A204.1 (cell line): ENCODE data around the gene PHKA1.
"Not testable (repeated sequence)": the region's sequence is repeated elsewhere in the genome, so short reads cannot be mapped to it uniquely, and the experiment has no call there.

Experiments
- FAIRE-seq: peaks from 2 replicates; lab custom pipeline; 2012; peaks lifted over from hg19 to GRCh38; lab: Jason Lieb, UNC

Gene PHKA1

DNA sequence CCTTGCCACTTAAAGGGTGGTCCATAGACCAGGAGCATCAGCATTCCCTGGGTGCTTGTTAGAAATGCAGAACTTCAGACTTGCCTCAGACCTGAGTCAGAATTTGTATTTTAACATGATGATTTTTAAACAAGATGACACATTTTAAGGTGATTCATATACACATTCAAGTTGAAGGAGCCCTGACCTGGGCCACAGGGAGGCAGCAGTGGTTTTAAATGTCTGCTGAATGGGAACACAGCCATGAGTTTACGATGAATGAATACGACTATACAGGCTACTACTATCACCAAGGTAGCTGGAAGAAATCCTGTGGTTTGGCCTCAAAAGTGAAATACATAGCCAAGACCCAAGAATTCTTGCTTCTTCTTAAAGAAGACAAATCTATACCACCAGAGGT, 144.3 kb downstream of the PHKA1 start:
- no peak for FAIRE-seq

DNA sequence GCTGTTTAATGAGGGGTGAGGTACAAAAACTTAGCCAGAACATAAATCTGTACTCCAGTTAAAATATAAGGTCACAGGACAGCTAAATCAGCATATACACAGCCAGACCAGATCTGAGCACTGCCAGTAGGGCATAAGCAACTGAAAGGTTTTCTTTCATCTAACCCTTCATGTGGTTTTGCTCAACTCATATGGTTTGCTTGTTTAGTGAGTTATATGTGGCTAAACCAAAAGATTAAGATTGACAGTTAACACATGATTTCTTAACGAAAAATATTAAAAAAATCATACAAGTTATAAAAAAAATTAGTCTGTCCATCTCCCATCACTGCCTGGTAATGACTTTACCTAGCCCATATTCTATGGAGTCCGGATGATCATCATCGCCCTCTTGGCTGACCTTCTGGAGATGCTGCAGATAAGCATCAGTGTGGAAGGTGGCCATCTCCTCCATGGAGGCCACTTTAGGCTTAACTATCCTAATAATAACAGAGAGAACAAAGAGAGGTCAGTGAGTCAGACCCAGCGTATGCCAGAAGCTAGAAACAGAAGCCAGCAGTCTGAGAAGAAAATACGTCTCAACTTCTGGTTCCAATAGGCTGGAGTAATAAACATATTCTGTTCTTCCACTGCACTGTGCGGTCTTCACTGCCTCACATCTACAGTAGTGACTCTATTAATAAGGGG, 145.6 kb downstream of the PHKA1 start:
- no peak for FAIRE-seq

DNA sequence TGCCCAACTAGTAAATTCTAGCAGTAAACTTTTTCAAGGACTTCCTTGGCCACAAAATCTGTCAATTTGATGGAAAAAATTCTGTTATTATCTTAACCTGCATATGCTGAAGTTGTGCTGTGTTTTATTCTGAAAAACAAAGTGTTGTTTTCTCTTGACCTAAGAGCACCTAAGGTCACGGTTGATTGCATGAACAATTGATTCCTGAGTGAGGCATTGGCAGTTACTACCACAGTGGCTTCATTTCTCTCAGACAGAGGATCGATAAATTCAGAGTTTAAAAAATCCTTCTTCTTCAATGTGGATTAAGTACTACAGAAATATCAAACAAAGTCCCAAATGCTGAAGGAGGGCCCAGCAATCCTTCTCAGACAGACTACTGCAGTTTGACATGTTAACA, 147.7 kb downstream of the PHKA1 start:
- FAIRE-seq: no peak

DNA sequence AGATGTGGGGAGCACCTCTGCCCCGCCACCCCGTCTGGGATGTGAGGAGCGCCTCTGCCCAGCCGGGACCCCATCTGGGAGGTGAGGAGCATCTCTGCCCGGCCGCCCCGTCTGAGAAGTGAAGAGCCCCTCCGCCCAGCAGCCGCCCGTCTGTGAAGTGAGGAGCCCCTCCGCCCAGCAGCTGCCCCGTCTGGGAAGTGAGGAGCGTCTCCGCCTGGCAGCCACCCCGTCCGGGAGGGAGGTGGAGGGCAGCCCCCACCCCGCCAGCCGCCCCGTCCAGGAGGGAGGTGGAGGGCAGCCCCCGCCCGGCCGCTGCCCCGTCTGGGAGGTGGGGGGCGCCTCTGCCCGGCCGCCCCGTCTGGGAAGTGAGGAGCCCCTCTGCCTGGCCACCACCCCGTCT, 154.5 kb downstream of the PHKA1 start:
- not testable (repeated sequence) for FAIRE-seq

DNA sequence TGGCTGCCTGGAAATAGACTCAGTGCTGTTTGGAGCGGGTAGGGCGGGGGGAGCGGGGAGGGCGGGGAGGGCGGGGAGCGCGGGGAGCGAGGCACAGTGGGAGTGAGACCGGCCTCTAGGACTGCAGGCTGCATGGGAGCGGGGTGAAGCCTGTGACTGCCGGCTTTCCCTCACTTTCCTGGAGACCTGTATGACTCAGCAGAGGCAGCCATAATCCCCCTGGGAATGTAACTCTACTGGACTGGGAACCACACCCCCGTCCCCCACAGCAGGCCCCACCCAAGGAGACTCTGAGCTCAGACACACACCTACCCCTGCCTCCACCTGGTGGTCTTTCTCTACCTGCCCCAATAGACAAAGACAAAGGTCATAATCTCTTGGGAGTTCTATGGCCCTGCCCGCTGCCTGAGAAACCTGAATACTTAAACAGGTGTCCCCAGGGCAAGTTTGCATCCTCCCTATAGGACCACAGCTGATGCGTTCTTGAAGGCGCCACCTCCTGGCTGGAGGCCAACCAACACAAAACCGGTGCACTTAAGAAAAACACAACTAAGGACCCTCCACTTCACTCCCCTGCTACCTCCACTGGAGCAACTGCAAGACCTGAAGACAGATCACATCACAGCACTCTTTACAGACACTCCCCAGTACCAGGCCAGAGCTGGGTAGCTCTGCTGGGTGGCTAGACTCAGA, 159.5 kb downstream of the PHKA1 start:
- FAIRE-seq: no peak

DNA sequence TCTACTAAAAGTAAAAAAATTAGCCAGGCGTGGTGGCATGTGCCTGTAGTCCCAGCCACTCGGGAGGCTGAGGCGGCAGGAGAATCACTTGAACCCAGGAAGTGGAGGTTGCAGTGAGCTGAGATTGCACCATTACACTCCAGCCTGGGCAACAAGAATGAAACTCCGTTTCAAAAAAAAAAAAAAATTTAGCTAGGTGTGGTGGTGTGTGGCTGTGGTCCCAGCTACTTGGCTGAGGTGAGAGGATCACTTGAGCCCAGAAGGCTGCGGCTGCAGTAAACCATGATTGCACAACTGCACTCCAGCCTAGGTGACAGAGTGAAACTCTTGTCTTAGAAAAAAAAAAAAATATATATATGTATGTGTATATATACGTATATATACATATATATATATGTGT, 161.7 kb downstream of the PHKA1 start:
- FAIRE-seq: not testable (repeated sequence)

DNA sequence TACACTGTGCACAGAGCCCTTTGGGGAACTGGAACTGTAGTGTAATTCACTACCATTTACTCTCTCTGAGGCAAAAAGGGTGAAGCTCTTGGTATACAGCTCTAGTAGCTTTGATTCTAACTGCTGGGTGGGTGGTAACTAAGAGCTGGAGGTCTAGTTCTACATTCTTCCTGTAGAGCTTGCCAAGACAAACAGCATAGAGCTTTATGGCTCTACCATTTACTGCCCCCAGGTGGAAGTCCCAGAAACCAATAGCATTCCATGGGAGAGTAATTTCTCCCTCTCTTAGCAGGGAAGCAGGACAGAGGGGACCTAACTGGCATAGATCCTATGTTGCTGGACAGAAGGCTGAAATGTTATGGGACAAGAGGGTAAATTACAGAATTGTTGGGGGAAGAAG, 168.1 kb downstream of the PHKA1 start:
- FAIRE-seq: no peak

DNA sequence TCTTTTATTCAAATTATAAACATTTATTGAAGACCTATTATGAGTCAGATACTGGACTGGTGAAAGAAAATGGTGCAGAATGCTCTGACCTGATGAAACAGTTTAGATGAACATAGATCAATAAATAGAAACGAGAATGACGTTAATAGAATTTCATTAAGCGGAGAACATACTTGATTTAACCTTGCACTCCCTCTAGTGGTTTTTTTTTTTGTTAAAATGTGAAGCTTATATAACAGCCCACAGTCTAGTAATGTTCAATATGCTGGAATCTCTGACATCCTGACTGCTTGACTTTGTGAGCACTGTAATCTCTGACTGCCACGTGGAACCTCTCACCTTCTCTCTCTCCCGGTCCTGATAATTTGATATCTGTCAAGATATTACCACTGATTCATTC, 173.8 kb downstream of the PHKA1 start:
- peak; percentile 90 for FAIRE-seq

DNA sequence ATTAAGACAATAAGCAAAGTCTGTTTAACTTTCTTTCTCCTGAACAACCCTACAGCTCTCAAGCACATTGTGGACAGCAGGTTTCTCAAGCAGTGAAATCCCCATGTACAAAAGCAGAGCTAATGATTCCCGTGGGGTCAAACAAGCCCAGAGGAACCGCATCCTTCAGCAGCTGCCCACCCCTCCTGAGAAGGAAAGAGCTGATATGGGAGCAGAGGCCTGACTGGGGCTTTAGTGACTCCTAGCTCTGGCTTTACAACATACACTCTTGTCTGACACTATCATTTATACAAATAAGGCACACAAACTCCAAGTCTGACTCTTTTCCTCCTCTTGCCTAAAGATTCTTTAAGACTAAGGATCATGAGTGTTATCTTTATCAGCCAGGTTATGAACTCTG, 174.3 kb downstream of the PHKA1 start:
- no peak for FAIRE-seq

DNA sequence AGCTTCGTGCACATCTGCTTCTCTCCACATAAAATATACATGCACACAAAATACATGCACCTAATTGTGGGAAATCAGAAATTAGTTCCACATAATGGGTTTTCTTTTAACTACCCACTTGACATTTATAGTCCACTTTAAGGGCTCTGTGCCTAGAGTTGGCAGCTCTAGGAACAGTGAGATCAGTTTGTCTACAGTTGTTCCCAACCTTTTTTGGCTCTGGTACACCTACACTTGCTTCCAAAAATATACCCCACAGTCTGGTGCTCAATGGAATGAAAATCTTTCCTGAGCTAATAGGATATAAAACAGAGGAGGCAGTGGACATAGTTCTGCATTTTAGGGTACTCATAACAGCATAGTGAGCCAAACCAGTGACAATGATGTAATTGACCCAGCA, 177.6 kb downstream of the PHKA1 start:
- no peak for FAIRE-seq

DNA sequence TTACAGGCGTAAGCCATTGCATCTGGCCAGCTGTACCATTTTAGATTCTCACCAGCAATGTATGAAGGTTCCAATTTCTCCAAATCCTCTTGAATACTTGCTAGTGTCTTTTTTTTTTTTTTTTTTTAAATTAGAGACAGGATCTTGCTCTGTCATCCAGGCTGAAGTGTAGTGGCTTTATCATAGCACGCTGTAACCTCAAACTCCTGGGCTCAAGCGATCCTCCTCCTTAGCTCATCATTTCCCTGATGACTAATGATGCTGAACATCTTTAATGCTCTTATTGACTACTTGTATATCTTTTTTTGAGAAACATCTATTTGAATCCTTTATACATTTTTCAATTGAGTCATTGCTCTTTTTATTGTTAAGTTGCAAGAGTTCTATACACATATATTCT, 181.7 kb downstream of the PHKA1 start:
- FAIRE-seq: no peak
